Measurements from ENCODE around the gene ZBTB8OS.

ZBTB8OS gene

GRCh38 chr1:32611859-32612188 is 38.5 kb downstream of the ZBTB8OS start:
- no peak for DNase-seq (ENCODE audit: low read depth in 2 of 2)

DNA sequence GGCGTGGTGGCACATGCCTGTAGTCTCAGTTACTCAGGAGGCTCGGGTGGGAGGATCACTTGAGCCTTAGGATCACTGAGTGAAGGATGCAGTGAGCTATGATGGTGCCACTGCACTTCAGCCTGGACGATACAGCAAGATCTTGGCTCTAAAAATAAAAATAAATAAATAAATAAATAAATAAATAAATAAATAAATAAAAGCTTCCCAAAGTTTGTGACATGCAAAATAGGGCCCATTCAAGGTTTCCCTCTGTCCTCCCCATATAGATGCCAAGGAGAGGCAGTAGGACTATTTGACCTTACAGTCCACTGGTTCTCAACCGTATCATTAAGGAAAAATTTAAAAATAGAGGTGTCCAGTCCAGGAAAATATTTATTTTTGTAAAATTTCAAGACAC is 41.2 kb downstream of the ZBTB8OS start:
- DNase-seq (ENCODE audit: low read depth in 2 of 2), result no peak

- DNase-seq (ENCODE audit: low read depth in 2 of 2), result no peak
Measured at GRCh38 chr1:32606565-32607371, 43.6 kb downstream of the ZBTB8OS start.

DNA sequence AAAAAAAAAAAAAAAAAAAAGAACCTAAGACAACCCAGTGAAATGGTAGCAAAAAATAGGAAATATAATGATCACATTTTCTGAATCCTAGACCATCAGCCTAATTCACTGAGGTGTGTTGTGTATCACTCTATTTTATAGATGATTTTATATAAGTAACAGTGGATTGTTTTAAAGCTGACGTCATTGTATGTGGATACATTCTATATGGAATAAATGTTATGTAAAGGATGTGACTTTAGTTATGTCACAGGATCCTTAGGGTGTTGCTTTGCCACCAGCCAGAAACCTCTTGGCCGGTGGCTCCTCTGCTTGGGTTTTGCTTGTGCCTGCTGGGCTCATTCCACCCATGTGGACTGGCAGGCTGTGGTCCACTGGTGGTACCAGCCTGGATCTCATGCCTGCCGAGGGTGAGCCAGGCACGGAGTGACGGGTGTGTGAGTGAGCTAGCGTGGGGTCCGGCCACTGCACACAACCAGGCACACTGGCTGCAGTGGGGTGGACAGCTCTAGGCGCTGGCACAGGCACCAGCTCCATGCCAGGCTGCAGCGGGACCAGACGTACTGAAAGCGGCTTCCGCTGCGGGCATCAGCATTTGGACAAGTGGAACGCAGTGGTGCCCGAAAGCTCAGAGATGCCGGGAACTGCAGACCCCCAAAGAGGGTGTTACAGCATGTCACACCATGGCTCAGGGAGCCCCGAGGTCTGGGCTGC is 44.5 kb downstream of the ZBTB8OS start:
- no peak for DNase-seq (ENCODE audit: low read depth in 2 of 2)

DNA sequence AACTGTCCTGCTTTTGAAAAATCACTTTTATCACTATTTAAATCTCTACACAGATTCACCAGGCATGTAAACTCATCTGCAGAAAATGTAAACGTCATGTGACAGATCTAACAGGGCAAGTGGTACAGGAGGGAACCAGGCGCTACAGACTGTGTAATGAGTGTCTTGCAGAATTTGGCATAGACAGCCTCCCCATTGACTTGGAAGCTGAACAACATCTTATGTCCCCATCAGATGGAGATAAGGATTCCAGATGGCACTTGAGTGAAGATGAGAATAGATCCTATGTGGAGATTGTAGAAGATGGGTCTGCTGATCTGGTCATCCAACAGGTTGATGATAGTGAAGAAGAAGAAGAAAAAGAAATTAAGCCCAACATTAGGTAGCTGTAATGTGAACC is 50.3 kb downstream of the ZBTB8OS start:
- DNase-seq (ENCODE audit: low read depth in 2 of 2), result no peak

DNA sequence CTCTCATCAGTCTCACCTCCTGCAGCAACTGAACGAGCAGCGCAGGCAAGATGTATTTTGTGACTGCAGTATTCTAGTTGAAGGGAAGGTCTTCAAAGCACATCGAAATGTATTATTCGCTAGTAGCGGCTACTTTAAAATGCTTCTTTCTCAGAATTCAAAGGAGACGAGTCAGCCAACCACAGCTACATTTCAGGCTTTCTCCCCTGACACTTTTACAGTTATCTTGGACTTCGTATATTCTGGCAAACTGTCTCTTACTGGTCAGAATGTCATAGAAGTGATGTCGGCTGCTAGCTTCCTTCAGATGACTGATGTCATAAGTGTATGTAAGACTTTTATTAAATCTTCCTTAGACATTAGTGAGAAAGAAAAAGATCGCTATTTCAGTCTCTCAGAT is 57.4 kb downstream of the ZBTB8OS start:
- DNase-seq (ENCODE audit: low read depth in 2 of 2), result no peak

DNA sequence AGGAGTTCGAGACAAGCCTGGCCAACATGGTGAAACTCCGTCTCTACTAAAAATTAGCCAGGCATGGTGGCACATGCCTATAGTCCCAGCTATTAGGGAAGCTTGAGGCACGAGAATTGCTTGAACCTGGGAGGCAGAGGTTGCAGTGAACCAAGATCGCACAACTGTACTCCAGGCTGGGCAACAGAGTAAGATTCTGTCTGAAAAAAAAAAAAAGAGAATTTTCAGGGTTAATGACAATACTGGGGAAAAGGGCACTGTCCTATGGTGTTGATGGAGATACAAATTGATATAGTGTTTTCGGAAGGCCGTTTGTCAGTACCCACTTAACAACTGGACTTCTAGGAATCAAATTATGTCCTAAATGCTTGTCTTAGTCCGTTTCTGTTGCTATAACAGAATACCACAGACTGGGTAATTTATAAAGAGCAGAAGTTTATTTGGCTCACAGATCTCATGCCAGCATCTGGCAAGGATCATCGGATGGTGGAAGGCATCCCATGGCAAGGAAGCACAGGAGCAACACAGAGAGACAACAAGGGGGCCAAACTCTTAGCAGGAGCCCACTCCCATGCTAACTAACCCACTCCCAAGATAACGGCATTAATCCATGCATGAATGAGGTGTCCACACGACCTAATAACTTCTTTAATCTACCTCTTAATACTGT is 69.9 kb downstream of the ZBTB8OS start:
- no peak for DNase-seq (ENCODE audit: low read depth in 2 of 2)

Measured in activated CD4-positive, alpha-beta T cell treated with anti-CD3 and anti-CD28 coated beads for 24 hours (primary cell).